NCI-H1436 (cell line): ENCODE data around the gene DACH1.

ENCODE experiments used
- DNase-seq: peaks from one replicate; lab custom pipeline; 2025; lab: John Stamatoyannopoulos, UW

DACH1 gene

DNA sequence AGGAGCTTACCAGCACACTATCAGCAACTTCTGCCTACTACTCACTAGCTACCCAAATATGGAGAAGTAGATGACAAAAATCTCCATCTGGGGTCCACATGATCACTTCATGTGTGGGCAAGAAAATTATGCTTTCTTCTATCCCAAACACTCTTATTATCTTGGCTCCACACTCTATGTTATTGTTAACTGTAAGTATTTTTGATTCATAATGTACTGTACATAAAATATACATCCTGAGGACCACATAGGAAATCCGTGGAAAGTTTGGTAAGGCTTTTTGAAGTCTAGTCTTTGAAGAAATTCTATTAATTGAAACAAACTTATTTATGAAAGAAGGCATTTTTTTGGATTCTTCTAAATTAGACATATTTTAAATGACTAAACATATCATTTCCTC, 378.8 kb downstream of the DACH1 start:
- DNase-seq = no peak

DNA sequence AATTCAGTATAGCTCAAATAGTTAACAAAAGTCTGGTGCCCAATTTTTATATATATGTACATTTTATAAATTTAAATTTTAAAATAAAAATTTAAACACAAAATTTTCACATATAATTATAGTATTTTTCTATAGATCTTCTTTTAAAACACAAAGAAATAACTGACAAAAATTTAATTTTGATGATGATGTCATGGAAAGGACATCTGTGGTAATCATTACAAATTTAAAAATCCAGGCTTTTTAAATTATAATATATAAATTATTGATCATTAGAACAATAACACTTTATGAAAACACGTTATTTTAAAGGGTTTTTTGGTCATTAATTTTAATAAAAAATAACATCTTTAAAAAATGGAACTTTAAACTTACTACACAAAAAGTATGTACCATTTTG, 381.1 kb downstream of the DACH1 start:
- no peak for DNase-seq

GRCh38 chr13:71483733-71484132, 383.3 kb downstream of the DACH1 start:
- DNase-seq = no peak

DNA sequence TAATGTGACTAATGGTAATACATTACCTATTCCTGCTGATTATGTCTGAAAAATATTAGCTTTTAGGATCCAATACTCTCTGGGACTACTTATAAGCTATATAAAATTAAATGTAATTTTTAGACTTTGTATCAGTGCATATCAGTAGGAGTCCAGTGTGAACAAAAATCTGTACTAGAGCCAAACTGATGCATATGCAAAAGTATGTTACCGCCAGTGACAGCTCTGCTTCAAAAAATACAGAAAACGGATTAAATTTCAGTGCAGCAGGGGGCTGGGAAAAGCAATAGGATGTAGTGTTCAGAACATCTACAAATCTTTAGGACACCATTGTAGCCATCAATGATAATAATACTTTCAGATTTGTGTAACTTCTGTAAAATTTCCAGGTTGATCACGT, 385.5 kb downstream of the DACH1 start:
- DNase-seq = no peak

- DNase-seq = no peak
Measured at GRCh38 chr13:71481046-71481445, 386.0 kb downstream of the DACH1 start.

GRCh38 chr13:71477735-71478134, 389.3 kb downstream of the DACH1 start:
- DNase-seq = no peak

- DNase-seq = no peak
Measured at GRCh38 chr13:71474936-71475335, 392.1 kb downstream of the DACH1 start.

DNA sequence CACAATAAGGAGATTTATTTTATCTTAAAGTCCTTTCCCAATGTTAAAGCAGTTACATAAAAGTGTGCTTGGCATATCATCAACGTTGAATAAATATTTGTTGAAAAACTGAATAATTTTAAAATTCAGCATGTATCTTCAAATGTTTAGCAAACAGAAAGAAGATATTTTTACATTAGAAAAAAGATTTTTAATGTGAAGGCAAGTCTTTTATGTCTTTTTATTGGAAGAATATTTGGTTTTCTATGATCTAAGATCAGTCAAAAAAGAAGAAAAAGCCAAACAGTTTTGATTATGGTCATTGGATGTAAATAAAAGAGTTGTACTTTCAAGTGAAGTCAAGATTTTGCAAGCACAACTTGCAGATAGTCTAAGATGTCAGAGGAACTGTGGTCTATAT, 397.4 kb downstream of the DACH1 start:
- DNase-seq = no peak

GRCh38 chr13:71464686-71465085, 402.3 kb downstream of the DACH1 start:
- no peak for DNase-seq

DNA sequence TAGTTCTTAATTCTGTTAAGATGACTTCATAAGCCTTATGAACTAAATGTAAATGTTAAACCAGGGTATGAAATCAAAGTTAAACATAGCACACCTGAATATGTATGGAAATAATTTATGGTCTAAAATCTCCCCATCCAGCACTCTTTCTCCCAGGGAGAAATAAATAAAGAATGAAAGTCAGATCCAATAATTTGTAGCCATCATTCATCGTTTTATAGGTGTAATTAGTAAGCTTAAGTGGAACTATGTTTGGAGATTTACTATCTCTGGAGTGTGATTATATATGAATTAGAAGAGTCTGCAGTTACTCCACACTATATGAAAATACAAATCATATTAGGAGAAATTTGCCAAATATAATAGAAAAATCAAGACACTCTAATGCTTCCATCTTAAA, 405.1 kb downstream of the DACH1 start:
- DNase-seq = no peak

DNA sequence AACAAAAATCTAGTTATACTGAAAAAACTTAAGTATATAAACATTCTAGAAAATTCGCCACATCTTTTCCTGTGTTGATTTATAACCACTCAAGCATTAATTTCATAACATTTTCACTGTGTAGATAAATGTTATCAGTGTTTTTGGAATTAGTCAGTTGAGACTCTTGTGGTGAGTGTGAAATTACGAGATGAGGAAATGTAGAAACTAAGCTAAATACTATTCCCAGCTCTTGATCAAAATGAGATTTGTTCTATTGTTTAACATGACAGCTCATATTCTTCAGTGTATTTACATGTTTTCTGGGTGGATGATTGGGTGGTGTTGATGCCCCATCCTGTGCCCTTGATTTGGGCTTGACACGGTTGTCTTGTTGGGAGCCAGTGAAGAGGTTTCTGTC, 406.8 kb downstream of the DACH1 start:
- DNase-seq = no peak

DNA sequence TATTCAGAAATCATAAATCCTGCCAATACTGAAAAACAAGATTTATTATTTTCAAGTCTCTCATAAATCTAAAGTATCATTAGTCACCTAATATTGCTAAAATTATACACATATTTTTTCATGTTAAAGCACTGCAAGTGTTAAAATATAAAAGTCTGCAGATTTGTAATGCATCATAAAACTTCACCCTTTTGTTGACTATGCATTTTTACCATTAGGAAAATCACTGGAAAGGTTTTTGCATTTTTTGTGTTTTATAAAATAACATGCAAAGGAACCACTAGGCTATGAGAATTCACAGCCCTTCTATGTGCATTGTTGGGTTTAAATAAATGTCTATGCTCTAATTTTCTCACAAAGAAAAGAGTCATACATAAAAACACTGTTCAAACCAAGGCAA, 407.3 kb downstream of the DACH1 start:
- no peak for DNase-seq

GRCh38 chr13:71457645-71458044, 409.4 kb downstream of the DACH1 start:
- no peak for DNase-seq

DNA sequence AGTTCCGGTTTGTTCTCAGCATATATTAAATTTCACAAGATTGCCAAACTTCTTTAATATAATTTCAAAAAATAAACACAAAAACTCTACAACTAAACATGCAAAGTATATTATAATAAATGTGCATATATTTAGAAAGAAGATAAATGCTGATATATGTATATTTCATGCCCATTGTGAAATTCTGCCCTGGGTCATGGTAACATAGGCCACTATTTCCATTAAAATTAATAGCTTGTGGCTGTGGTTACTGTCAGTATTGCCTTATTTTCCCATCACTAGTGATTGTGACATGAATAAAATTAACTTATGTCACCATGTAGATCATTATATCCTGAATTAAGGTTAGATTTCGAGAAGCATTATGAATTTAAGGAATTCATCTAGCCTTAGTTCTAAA, 410.9 kb downstream of the DACH1 start:
- DNase-seq = no peak

GRCh38 chr13:71454509-71454908, 412.5 kb downstream of the DACH1 start:
- no peak for DNase-seq

DNA sequence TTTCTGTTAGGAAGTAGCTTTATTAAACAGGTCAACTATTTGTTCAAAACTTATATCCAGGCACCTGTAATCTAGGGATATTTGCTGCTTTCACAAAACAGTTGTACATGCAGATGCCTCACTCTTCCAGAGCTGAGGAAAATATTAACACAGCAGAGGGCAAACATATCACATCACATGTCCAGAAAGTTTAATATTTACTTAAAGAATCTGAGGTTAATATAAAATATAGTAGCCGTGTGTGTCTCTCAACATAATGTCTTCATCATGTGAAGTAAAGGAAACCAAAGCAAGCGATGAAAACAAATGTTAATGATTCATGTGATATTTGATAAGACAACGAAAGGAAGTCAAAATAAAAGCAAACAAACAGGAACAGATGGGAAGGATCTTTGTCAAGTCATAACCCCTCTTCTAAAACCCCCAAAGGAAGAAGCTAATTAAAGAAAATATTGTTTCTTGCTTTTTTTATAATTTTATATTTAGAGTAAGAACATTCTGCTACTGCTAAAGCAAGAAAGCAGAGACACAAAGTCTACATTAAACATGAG, 418.8 kb downstream of the DACH1 start:
- no peak for DNase-seq

- no peak for DNase-seq
Measured at GRCh38 chr13:71437704-71438103, 429.3 kb downstream of the DACH1 start.

GRCh38 chr13:71430681-71431080, 436.3 kb downstream of the DACH1 start:
- no peak for DNase-seq

- no peak for DNase-seq
Measured at GRCh38 chr13:71417205-71417604, 449.8 kb downstream of the DACH1 start.

DNA sequence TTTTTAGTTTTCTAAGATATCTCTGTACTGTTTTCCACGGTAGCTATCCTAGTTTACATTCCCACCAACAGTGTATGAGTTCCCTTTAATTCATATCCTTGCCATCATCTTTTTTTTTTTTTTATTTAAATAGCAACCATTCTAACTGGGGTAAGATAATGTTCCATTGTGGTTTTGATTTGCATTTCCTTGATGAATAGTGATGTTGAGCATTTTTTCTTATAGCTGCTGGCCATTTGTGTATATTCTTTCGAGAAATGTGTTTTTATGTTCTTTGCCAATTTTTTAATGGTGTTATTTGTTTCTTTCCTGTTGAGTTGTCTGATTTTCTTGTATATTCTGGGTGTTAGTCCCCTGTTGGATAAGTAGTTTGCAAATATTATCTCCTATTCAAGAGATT, 454.8 kb downstream of the DACH1 start:
- no peak for DNase-seq

GRCh38 chr13:71408416-71408815, 458.6 kb downstream of the DACH1 start:
- DNase-seq = no peak

- no peak for DNase-seq
Measured at GRCh38 chr13:71399631-71400215, 467.3 kb downstream of the DACH1 start.

DNA sequence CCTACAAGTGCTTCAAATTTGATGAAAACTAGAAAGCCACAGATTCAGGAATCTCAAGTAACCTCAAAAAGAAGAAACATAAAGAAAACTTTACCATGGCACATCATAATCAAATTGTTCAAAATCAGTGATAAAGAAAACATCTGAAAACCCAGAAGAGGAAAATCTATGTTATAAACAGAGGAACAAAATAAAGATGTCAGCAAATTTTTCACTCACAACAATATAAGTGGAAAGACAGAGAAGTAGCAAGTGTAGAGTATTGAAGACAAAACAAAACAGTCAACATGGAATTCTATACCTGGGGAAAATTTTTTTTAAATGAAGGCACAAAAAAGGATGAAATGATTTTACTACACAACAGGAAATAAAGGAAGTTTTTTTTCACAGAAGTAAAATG, 470.9 kb downstream of the DACH1 start:
- DNase-seq = no peak

- DNase-seq = no peak
Measured at GRCh38 chr13:71395053-71395452, 472.0 kb downstream of the DACH1 start.

- no peak for DNase-seq
Measured at GRCh38 chr13:71394176-71394575, 472.8 kb downstream of the DACH1 start.
